ENCODE results near the gene PCED1B. TPM values are rescaled to one million over a fixed set of nuclear protein-coding genes. Genes with fewer than 3 reads are reported as not detected.

The PCED1B gene
- total RNA-seq, 1 experiment from 2014 or later: 6.6 TPM

- TF ChIP-seq TEAD1 (CRISPR knock-in tag; IDR thresholded peaks at IDR 0.05) (no peak), FOXP4 (CRISPR knock-in tag; IDR thresholded peaks at IDR 0.05) (no peak), ZSCAN18 (CRISPR knock-in tag; IDR thresholded peaks at IDR 0.05) (no peak), NFE2L1 (CRISPR knock-in tag; IDR thresholded peaks at IDR 0.05) (no peak), NFYB (CRISPR knock-in tag; conservative IDR thresholded peaks at IDR 0.05; ENCODE audit: low read depth) (no peak), TCF7 (CRISPR knock-in tag; IDR thresholded peaks at IDR 0.05; ENCODE audit: low read depth) (no peak), ZNF232 (CRISPR knock-in tag; IDR thresholded peaks at IDR 0.05) (no peak), ELF4 (CRISPR knock-in tag; IDR thresholded peaks at IDR 0.05; ENCODE audit: low read depth) (no peak), SMAD3 (CRISPR knock-in tag; IDR thresholded peaks at IDR 0.05; ENCODE audit: borderline replicate concordance) (no peak), HMGXB4 (CRISPR knock-in tag; IDR thresholded peaks at IDR 0.05) (no peak)
These were observed 79.4 kb downstream of the PCED1B start (continued) for GRCh38 chr12:47158792-47159191.

GRCh38 chr12:47159348-47159747, 79.9 kb downstream of the PCED1B start:
- POLR2A ChIA-PET: no interaction called here
- no peak for TF ChIP-seq ATF3 (CRISPR knock-in tag; conservative IDR thresholded peaks at IDR 0.05)
- no peak for TF ChIP-seq GABPB1 (CRISPR knock-in tag; IDR thresholded peaks at IDR 0.05)
- no peak for TF ChIP-seq FOXJ3 (CRISPR knock-in tag; IDR thresholded peaks at IDR 0.05; ENCODE audit: borderline replicate concordance)
- no peak for TF ChIP-seq HMGXB4 (CRISPR knock-in tag; IDR thresholded peaks at IDR 0.05)
- TF ChIP-seq E2F5 (CRISPR knock-in tag; IDR thresholded peaks at IDR 0.05): no peak
- no peak for TF ChIP-seq ARID4B (CRISPR knock-in tag; IDR thresholded peaks at IDR 0.05; ENCODE audit: borderline replicate concordance)
- no peak for TF ChIP-seq ZNF423 (CRISPR knock-in tag; IDR thresholded peaks at IDR 0.05)
- TF ChIP-seq RELA (CRISPR knock-in tag; IDR thresholded peaks at IDR 0.05; ENCODE audit: borderline replicate concordance): no peak
- TF ChIP-seq GRHL2 (CRISPR knock-in tag; IDR thresholded peaks at IDR 0.05; ENCODE audit: insufficient replicate concordance, severe bottlenecking): no peak
- TF ChIP-seq ELF4 (CRISPR knock-in tag; IDR thresholded peaks at IDR 0.05; ENCODE audit: low read depth): no peak
- no peak for TF ChIP-seq ESRRA (CRISPR knock-in tag; IDR thresholded peaks at IDR 0.05; ENCODE audit: borderline replicate concordance)
- TF ChIP-seq JUN (CRISPR knock-in tag; IDR thresholded peaks at IDR 0.05): no peak
- TF ChIP-seq ATF1 (CRISPR knock-in tag; IDR thresholded peaks at IDR 0.05): no peak
- CTCF ChIA-PET: no interaction called here
- H3K4me1 Mint-ChIP-seq: peaks cover 12% of the 10 kb centered on the region; the same call in 1 of the 2 replicates
- no peak overlapping the region for H3K4me3 Mint-ChIP-seq
- no peak for DNase-seq (ENCODE audit: low spot score)
- peaks cover 5% of the 10 kb centered on the region; the same call in 1 of the 2 replicates for H3K36me3 Mint-ChIP-seq
- ATAC-seq: no peak
- H3K9me3 Mint-ChIP-seq: peaks cover 18% of the 10 kb centered on the region
- H3K27me3 Mint-ChIP-seq (ENCODE audit: low read depth): no peaks in the 10 kb centered on the region
- H3K27ac Mint-ChIP-seq: no peak overlapping the region

All from WTC11 (cell line).